ENCODE results near the gene IFIT5.

The IFIT5 gene

DNA sequence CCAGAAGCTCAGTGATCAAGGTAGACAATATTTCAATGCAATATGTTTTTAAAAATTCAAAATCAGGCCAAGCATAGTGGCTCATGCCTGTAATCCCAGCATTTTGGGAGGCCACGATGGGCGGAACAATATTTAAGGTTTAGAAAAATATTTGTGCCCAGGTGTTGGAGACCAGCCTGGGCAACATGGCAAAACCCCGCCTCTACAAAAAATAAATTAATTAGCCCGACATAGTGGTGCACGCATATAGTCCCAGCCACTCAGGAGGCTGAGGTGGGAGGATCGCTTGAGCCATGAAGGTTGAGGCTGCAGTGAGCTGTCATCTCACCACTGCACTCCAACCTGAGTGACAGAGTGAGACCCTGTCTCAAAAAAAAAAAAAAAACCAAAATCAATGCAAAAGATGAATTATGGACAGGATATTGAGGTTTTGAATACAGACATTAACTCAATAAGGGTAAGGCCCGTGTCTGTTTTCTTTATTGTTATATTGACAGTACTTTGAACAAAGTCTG lies 913 bp upstream of the IFIT5 start:
- Mint-ChIP-seq H3K4me1 (peaks cover 16% of the 10 kb centered on the region), H3K27ac (no peak overlapping the region), H3K27me3 (ENCODE audit: low read depth, poor library complexity) (peaks cover 12% of the 10 kb centered on the region), H3K36me3 (ENCODE audit: low read depth) (peaks cover 44% of the 10 kb centered on the region), H3K4me3 (peak overlapping the region; percentile 91), H3K9me3 (peaks cover 11% of the 10 kb centered on the region)
- TF ChIP-seq, protein P1, sequence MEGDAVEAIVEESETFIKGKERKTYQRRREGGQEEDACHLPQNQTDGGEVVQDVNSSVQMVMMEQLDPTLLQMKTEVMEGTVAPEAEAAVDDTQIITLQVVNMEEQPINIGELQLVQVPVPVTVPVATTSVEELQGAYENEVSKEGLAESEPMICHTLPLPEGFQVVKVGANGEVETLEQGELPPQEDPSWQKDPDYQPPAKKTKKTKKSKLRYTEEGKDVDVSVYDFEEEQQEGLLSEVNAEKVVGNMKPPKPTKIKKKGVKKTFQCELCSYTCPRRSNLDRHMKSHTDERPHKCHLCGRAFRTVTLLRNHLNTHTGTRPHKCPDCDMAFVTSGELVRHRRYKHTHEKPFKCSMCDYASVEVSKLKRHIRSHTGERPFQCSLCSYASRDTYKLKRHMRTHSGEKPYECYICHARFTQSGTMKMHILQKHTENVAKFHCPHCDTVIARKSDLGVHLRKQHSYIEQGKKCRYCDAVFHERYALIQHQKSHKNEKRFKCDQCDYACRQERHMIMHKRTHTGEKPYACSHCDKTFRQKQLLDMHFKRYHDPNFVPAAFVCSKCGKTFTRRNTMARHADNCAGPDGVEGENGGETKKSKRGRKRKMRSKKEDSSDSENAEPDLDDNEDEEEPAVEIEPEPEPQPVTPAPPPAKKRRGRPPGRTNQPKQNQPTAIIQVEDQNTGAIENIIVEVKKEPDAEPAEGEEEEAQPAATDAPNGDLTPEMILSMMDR (IDR thresholded peaks at IDR 0.05): no peak
- DNase-seq: no peak

DNA sequence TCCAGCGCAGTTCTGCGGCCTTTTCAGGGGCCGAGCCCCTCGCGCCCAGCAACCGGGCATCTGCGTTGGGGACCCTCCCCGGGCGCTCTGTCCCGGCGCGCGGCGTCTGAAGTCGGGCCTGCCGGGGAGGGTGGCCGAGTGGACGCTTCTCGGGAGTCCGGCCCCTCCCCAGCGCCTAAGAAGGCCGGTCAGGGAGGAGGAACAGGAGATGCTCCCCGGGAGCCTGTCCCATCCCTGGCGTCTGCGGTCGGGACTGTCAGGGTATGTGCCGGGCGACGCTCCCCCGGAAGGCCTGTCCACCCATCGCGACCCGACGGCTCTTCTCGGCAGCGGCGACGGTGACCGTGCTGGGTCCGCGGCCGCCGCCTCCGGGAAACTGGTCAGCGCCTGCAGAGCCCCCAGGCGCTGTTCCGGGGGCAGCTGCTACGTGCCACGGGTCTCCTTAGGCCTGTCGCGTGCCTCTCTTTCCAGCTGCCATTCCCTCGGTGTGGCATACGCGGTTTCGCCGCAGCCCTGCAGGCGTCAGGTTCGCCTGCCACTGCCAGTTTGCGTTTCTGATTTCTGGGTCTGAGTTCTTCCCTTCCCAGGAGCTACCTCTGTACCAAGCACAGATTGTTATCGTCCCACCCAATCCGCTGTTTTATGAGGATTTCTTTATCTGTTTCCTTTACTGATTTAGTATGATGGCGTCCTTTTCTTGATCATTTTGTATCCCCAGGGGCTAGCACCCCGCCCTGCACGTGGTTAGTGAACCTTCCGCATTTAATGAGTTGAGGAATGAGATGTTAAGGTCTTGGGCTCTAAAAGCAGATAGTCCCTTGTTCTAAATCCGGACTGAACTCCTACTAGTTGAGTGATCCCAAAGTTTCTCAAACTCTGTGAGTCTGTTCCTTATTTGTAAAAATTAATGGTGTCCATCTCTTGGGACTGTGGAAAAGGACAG lies 782 bp downstream of the IFIT5 start:
- Mint-ChIP-seq H3K27me3 (ENCODE audit: low read depth, poor library complexity) (peaks cover 12% of the 10 kb centered on the region), H3K9me3 (peaks cover 11% of the 10 kb centered on the region), H3K27ac (no peak overlapping the region), H3K4me3 (peak overlapping the region; percentile 91), H3K36me3 (ENCODE audit: low read depth) (peaks cover 37% of the 10 kb centered on the region), H3K4me1 (peaks cover 17% of the 10 kb centered on the region)
- DNase-seq: peak; percentile 50
- TF ChIP-seq, protein P1 (IDR thresholded peaks at IDR 0.05): no peak

DNA sequence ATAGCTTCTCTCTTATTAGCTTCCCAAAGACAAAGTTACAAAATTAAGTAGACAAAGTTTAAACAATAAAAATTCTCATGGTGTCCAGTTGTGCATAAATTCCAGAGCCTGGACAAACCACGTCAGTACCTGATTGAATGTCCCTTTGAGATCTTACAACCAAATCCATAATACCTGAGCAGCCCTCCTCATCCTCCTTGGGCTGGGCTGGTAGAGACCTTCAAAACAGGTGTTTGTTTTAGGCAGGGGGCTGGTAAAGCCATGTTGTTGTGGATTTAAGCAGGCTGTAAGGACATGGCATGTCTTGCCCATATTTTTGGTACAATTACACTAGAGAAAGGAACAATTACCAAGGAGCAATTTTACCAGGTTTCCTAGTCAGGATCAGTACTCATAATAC lies 2.1 kb downstream of the IFIT5 start:
- Mint-ChIP-seq H3K9me3 (peaks cover 11% of the 10 kb centered on the region), H3K36me3 (ENCODE audit: low read depth) (peaks cover 29% of the 10 kb centered on the region), H3K4me1 (peaks cover 17% of the 10 kb centered on the region), H3K27ac (no peak overlapping the region), H3K4me3 (peak overlapping the region; percentile 91), H3K27me3 (ENCODE audit: low read depth, poor library complexity) (peaks cover 12% of the 10 kb centered on the region)
- TF ChIP-seq, protein P1 (IDR thresholded peaks at IDR 0.05): no peak
- no peak for DNase-seq

DNA sequence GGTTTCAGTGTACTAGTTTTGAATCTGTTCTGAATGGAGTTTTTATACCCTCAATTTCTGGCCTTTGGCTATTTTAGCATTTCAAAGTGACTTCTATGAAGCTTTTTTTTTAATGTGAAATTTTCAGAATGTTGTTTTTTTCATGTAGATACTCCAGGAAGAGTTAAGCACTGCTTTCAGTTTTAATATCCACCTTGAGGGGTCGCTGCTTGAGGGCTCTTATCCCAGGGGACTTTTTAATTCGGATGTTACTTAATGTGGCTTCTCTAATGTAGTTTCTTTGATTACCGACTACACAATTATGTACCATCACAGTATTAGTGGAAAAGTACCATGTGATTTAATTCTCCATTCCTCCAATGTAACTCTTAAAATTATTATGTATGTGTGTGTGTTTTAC lies 5.2 kb downstream of the IFIT5 start:
- peaks cover 15% of the 10 kb centered on the region for H3K36me3 Mint-ChIP-seq (ENCODE audit: low read depth)
- H3K27ac Mint-ChIP-seq: no peak overlapping the region
- H3K9me3 Mint-ChIP-seq: no peaks in the 10 kb centered on the region
- no peak for DNase-seq
- H3K4me3 Mint-ChIP-seq: no peak overlapping the region
- TF ChIP-seq, protein P1 (IDR thresholded peaks at IDR 0.05): peak; percentile 33
- H3K4me1 Mint-ChIP-seq: peaks cover 12% of the 10 kb centered on the region
- peaks cover 12% of the 10 kb centered on the region for H3K27me3 Mint-ChIP-seq (ENCODE audit: low read depth, poor library complexity)

DNA sequence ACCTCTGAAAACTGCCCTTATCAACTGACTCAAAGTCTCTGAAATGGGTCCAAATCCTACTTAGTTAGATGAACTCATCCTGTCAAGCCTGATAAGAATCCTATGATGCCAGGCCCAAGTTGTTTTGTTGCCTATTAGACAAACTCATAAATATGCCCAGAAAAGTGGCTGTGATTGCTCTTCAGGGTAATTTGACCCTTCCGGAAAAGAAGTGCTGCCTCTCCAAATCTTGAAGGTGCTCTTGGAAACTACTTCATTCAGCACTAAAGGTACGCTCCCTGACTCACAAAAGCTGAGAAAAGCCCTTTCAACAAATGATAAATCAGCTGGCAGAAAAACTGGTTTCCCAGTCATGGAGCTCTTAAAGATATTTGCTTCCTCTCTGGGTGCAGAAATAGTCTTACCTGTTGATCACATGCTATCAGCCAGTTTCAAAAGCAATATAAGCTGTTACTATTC lies 6.7 kb downstream of the IFIT5 start:
- TF ChIP-seq, protein P1 (IDR thresholded peaks at IDR 0.05): no peak
- peaks cover 15% of the 10 kb centered on the region for H3K36me3 Mint-ChIP-seq (ENCODE audit: low read depth)
- no peak overlapping the region for H3K27ac Mint-ChIP-seq
- no peaks in the 10 kb centered on the region for H3K9me3 Mint-ChIP-seq
- peaks cover 6% of the 10 kb centered on the region for H3K4me1 Mint-ChIP-seq
- H3K27me3 Mint-ChIP-seq (ENCODE audit: low read depth, poor library complexity): peaks cover 5% of the 10 kb centered on the region
- no peak overlapping the region for H3K4me3 Mint-ChIP-seq
- no peak for DNase-seq

Data from nephron progenitor cell (in vitro differentiated cells).